Testis (tissue), 3 donors: ENCODE data around the gene TELO2. TPM values are rescaled to one million over a fixed set of nuclear protein-coding genes. Genes with fewer than 3 reads are reported as not detected.

Experiments used
- DNase-seq: peaks from one replicate; pipeline ENCODE4 v3.0.0-alpha.2; 2019
- H3K27ac ChIP-seq, 2 donors: fragments of 200-600 bp; sonication (generic); one replicate each; pipeline ENCODE4 v1.5.1; 2019
- H3K27me3 ChIP-seq: fragments of 200-600 bp; sonication (generic); one replicate; pipeline ENCODE4 v1.5.1; 2019
- H3K36me3 ChIP-seq: fragments of 200-600 bp; sonication (generic); one replicate; pipeline ENCODE4 v1.5.1; 2017; ENCODE audit warnings: low read depth; ENCODE audit errors: missing control alignments
- H3K4me1 ChIP-seq: fragments of 200-600 bp; sonication (generic); one replicate; pipeline ENCODE4 v1.5.1; 2019
- H3K4me3 ChIP-seq, 2 donors: fragments of 200-600 bp; sonication (generic); one replicate each; pipeline ENCODE4 v1.5.1; 2017 to 2019
- H3K9me3 ChIP-seq: fragments of 200-600 bp; sonication (generic); one replicate; pipeline ENCODE4 v1.5.1; 2017
- CTCF ChIP-seq, 3 experiments: fragments of 450-650 bp in 2 of 3; fragments of 200-600 bp in 1 of 3; sonication (generic) in 1 of 3; IDR thresholded peaks; one replicate each; pipeline ENCODE4 v1.5.1; 2016 to 2019; ENCODE audit warnings: antibody characterized with exemption in 3 of 3, mild to moderate bottlenecking in 2 of 3, moderate library complexity in 1 of 3
- POLR2A ChIP-seq: fragments of 450-650 bp; IDR thresholded peaks from one replicate; pipeline ENCODE4 v1.6.1; 2017; ENCODE audit warnings: antibody characterized with exemption, mild to moderate bottlenecking, moderate library complexity
- WGBS, 2 donors: methylation state at CpG; one replicate each; pipeline ENCODE4 v1.1.5; 2018; 5-methylcytosine and 5-hydroxymethylcytosine counted together
- intact Hi-C: fragments of 100-400 bp; cut with DNase I; formaldehyde crosslinking; loops from one replicate; pipeline ENCODE4 v1.15.1; 2023; ENCODE audit warnings: low total_unique reads
- polyA plus RNA-seq: library from polyadenylated mRNA; stranded (reverse); fragments of 350-450 nt; fragmentation: Illumina TruSeq; extraction: RNeasy Lipid Tissue Mini Kit (QIAGEN cat#74804); gene quantifications from one replicate; pipeline ENCODE4 v1.2.3, GENCODE V29; 2014; ENCODE audit warnings: low read depth, low replicate concordance; ENCODE audit not compliant: insufficient read depth
- total RNA-seq, 2 donors: library from RNA; depleted of rRNA; stranded (reverse); fragments of >200 nt; gene quantifications; one replicate each; pipeline ENCODE4 v1.2.3, GENCODE V29; 2016

TELO2 gene
- total and polyA plus RNA-seq, 3 donors from 2014 or later: 25.7 to 46.0 (median 45.2) TPM

- intact Hi-C loops: no loop called here
These were observed 17.8 kb downstream of the TELO2 start for GRCh38 chr16:1510941-1511351.

GRCh38 chr16:1511662-1512569 is 18.8 kb downstream of the TELO2 start:
- H3K27ac ChIP-seq: peak overlapping the region in 1 of 2 donors; percentile 19
- TF ChIP-seq POLR2A (no peak), CTCF (IDR thresholded peaks at IDR 0.05) (no peak)

More at GRCh38 chr16:1510941-1511351, 17.8 kb downstream of the TELO2 start:
- Histone ChIP-seq H3K27me3 (no peaks in the 10 kb centered on the region), H3K27ac (no peak overlapping the region), H3K36me3 (no peaks in the 10 kb centered on the region), H3K4me3 (no peak overlapping the region), H3K4me1 (no peaks in the 10 kb centered on the region), H3K9me3 (no peaks in the 10 kb centered on the region)
- no peak for DNase-seq
- WGBS, 2 donors: 85 to 94% methylated on average over 20 to 26 of the region's 26 CpGs
- TF ChIP-seq POLR2A (no peak), CTCF (IDR thresholded peaks at IDR 0.05) (no peak)

GRCh38 chr16:1512774-1513173 is 19.6 kb downstream of the TELO2 start:
- 67 to 68% methylated on average over 15 of the region's 15 CpGs for WGBS, 2 donors
- Histone ChIP-seq H3K4me3 (no peak overlapping the region), H3K36me3 (no peaks in the 10 kb centered on the region), H3K27me3 (no peaks in the 10 kb centered on the region), H3K4me1 (no peaks in the 10 kb centered on the region), H3K27ac (peak overlapping the region in 1 of 2 donors; percentile 19), H3K9me3 (no peaks in the 10 kb centered on the region)
- TF ChIP-seq POLR2A (no peak), CTCF (IDR thresholded peaks at IDR 0.05) (no peak)
- DNase-seq: no peak
- intact Hi-C loops: no loop called here

More at GRCh38 chr16:1511662-1512569, 18.8 kb downstream of the TELO2 start:
- H3K9me3 ChIP-seq: no peaks in the 10 kb centered on the region
- 81 to 84% methylated on average over 27 to 30 of the region's 30 CpGs for WGBS, 2 donors
- no peak for DNase-seq
- intact Hi-C loops: no loop called here
- no peak overlapping the region for H3K4me3 ChIP-seq
- no peaks in the 10 kb centered on the region for H3K36me3 ChIP-seq
- no peaks in the 10 kb centered on the region for H3K27me3 ChIP-seq
- no peaks in the 10 kb centered on the region for H3K4me1 ChIP-seq

GRCh38 chr16:1514507-1514906 is 21.3 kb downstream of the TELO2 start:
- intact Hi-C loops: no loop called here
- WGBS, 2 donors: 94 to 96% methylated on average over 3 of the region's 3 CpGs
- H3K4me1 ChIP-seq: no peaks in the 10 kb centered on the region
- no peaks in the 10 kb centered on the region for H3K9me3 ChIP-seq
- TF ChIP-seq CTCF (IDR thresholded peaks at IDR 0.05): no peak
- TF ChIP-seq POLR2A: no peak
- DNase-seq: no peak
- no peak overlapping the region for H3K27ac ChIP-seq
- H3K4me3 ChIP-seq: no peak overlapping the region
- H3K27me3 ChIP-seq: no peaks in the 10 kb centered on the region
- H3K36me3 ChIP-seq: no peaks in the 10 kb centered on the region
